C4-2B (cell line): Measurements from ENCODE around the gene PPL.

Experiments used
- ZFX ChIP-seq: fragments of 450-650 bp; IDR thresholded peaks from 2 replicates; pipeline ENCODE4 v1.6.1; 2017
- TF ChIP-seq, protein P1 (sequence below): fragments of 450-650 bp; conservative IDR thresholded peaks from 2 replicates; pipeline ENCODE4 v1.5.1; 2017; ENCODE audit warnings: mild to moderate bottlenecking

DNA sequence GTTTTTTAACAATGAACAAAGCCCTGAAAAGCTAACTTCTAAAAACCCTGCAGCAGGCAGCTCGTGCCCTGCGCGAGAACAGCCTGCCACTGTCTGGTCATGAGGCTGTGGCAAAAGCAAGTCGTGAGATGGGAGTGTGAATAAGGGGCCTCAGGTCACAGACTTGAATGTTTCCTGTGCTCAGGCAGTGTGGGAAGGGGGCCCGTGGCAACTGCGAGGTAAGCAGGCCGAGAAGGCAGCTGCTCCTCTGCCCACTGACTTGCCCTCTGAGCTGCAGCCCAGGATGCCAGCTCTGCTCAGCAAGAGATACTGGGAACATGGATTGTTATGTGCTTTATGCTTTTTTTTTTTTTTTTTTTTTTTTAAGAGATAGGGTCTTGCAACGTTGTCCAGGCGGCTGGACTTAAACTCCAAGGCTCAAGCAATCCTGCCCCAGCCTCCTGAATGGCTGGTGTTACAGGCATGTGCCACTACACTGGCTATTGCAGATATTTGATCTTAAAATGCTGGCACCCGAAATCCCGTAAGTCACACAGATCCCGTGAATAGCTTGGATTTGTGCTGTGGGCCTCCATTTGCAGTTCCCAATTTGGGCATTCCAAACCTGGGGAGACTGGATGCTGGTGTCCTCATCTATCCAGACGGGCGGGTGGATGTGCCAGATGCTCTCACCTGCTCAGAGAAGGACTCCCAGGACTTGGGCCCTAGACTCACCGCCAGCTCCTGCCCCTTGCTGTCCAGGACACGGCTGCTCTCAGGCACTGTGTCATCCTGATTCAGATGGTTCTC is 45.7 kb downstream of the PPL start:
- TF ChIP-seq, protein P1, sequence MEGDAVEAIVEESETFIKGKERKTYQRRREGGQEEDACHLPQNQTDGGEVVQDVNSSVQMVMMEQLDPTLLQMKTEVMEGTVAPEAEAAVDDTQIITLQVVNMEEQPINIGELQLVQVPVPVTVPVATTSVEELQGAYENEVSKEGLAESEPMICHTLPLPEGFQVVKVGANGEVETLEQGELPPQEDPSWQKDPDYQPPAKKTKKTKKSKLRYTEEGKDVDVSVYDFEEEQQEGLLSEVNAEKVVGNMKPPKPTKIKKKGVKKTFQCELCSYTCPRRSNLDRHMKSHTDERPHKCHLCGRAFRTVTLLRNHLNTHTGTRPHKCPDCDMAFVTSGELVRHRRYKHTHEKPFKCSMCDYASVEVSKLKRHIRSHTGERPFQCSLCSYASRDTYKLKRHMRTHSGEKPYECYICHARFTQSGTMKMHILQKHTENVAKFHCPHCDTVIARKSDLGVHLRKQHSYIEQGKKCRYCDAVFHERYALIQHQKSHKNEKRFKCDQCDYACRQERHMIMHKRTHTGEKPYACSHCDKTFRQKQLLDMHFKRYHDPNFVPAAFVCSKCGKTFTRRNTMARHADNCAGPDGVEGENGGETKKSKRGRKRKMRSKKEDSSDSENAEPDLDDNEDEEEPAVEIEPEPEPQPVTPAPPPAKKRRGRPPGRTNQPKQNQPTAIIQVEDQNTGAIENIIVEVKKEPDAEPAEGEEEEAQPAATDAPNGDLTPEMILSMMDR, result no peak
- no peak for TF ChIP-seq ZFX
